Activated T-helper 2 cell treated with anti-CD3 and anti-CD28 coated beads, Interferon-gamma antibody, Interleukin-2, Interleukin-4, amounts not matched to agents 10 μg/mL and 5 μg/mL and 100 μg/mL, durations not matched to agents 14 hours and 24 hours and 36 hours (primary cell): ENCODE results near the gene TOR1B. TPM values are rescaled to one million over a fixed set of nuclear protein-coding genes. Genes with fewer than 3 reads are reported as not detected.
A peak's percentile ranks its signal among the peaks of the same experiment; 100 is the strongest.

Experiments used
- DNase-seq: peaks from one replicate; pipeline ENCODE4 v3.0.0; 2021; ENCODE audit warnings: low spot score
- H3K27ac Mint-ChIP-seq: one replicate; pipeline ENCODE4 v1.8.0; 2021; ENCODE audit warnings: mixed read lengths
- H3K27me3 Mint-ChIP-seq: one replicate; pipeline ENCODE4 v1.8.0; 2021; ENCODE audit warnings: low read depth, mixed read lengths
- H3K36me3 Mint-ChIP-seq: one replicate; pipeline ENCODE4 v1.8.0; 2021; ENCODE audit warnings: low read depth, mixed read lengths
- H3K4me1 Mint-ChIP-seq: one replicate; pipeline ENCODE4 v1.8.0; 2021; ENCODE audit warnings: low read depth, mixed read lengths
- H3K4me3 Mint-ChIP-seq: one replicate; pipeline ENCODE4 v1.8.0; 2021; ENCODE audit warnings: low read depth, mild to moderate bottlenecking, moderate library complexity, mixed read lengths
- H3K9me3 Mint-ChIP-seq: one replicate; pipeline ENCODE4 v1.8.0; 2021; ENCODE audit warnings: mixed read lengths
- intact Hi-C: fragments of 100-400 bp; cut with micrococcal nuclease; formaldehyde crosslinking; loops from one replicate; pipeline ENCODE4 v1.15.1; 2023
- total RNA-seq: library from RNA; stranded (reverse); gene quantifications from 2 replicates; pipeline ENCODE4 v1.2.3, GENCODE V29; 2022

TOR1B gene
- total RNA-seq, 1 donor from 2014 or later: 25.2 TPM

GRCh38 chr9:129840034-129840433 lies 37.0 kb downstream of the TOR1B start:
- H3K27me3 Mint-ChIP-seq: no peaks in the 10 kb centered on the region
- no peak for DNase-seq
- H3K27ac Mint-ChIP-seq: peak overlapping the region; percentile 46
- peaks cover 42% of the 10 kb centered on the region for H3K4me1 Mint-ChIP-seq
- intact Hi-C loops: no loop called here
- H3K36me3 Mint-ChIP-seq: peaks cover 24% of the 10 kb centered on the region
- H3K4me3 Mint-ChIP-seq: no peak overlapping the region
- no peaks in the 10 kb centered on the region for H3K9me3 Mint-ChIP-seq

DNA sequence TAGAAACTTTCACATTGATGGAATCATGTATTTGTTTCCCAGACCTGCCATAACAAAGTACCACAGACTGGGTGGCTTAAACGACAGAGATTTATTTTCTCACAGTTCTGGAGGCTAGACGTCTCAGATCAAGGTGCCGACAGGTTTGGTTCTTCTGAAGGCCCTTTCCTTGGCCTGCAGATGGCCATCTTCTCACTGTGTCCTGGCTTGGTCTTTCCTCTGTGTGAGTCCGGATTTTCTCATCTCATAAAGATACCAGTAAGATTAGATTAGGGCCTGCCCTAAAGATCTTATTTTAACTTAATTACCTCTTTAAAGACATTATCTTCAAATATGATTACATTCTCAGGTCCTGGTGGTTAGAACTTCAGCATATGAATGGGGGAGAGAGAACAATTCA lies 38.1 kb downstream of the TOR1B start:
- intact Hi-C loops: no loop called here
- peak overlapping the region; percentile 30 for H3K27ac Mint-ChIP-seq
- H3K4me3 Mint-ChIP-seq: no peak overlapping the region
- peaks cover 25% of the 10 kb centered on the region for H3K36me3 Mint-ChIP-seq
- H3K4me1 Mint-ChIP-seq: peaks cover 46% of the 10 kb centered on the region
- no peaks in the 10 kb centered on the region for H3K9me3 Mint-ChIP-seq
- no peaks in the 10 kb centered on the region for H3K27me3 Mint-ChIP-seq
- no peak for DNase-seq

DNA sequence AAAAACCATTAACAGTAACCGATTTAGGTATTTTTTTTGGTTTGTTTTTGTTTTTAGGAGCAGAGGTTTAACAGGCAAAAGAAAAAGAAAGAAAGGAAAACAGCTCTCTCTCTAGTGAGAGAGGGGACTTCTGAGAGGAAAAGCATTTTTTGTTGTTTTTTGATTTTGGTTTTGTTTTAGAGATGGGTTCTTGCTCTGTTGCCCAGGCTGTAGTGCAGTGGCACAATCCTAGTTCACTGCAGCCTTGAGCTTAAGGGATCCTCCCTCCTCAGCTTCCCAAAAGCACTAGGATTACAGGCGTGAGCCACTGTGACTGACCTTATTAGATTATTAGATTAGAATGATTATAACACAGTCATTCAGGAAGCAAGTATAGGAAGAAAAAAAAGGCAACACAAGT lies 42.4 kb downstream of the TOR1B start:
- no peaks in the 10 kb centered on the region for H3K27me3 Mint-ChIP-seq
- intact Hi-C loops: no loop called here
- H3K4me1 Mint-ChIP-seq: peaks cover 13% of the 10 kb centered on the region
- DNase-seq: no peak
- H3K9me3 Mint-ChIP-seq: no peaks in the 10 kb centered on the region
- no peak overlapping the region for H3K4me3 Mint-ChIP-seq
- peaks cover 9% of the 10 kb centered on the region for H3K36me3 Mint-ChIP-seq
- H3K27ac Mint-ChIP-seq: peak overlapping the region; percentile 80

DNA sequence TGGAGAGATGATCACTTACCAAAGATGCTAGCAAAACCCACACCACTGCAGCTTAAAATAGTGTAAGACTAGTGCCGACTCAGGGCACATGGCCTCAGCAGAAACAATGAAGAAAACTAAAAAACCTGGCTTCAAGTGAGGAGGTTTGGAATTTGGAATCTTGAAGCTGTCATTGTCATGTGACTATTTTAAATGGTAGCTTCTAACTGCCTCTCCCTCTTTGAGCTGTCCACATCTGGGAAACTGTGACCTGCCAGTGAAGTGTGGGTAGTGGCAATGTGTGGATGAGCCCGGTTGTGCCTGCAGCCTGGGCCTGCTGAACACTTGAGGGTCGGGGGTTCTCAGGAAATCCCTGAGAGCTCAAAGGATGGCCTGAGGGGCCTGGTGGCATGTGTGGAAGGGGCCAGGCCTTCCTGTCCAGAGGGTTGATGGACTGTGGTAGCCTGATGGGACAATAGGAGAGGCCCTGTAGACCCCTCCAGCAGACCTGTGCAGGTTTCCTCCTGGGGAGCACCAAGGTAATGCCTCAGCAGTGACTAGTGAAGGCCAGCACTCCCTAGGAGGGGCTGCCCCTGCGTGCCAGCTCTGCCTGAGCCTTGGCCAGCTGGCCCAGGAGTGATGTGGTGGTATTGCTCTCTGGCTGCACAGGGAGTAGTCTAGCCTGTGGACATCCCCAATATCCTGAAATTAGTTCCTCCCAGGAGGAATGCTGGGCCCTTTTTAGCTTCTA lies 45.9 kb downstream of the TOR1B start:
- intact Hi-C loops: no loop called here
- Mint-ChIP-seq H3K27me3 (no peaks in the 10 kb centered on the region), H3K36me3 (peaks cover 37% of the 10 kb centered on the region), H3K4me3 (no peak overlapping the region), H3K27ac (no peak overlapping the region), H3K9me3 (no peaks in the 10 kb centered on the region), H3K4me1 (peaks cover 17% of the 10 kb centered on the region)
- no peak for DNase-seq

- no peak for DNase-seq
- peaks cover 47% of the 10 kb centered on the region for H3K36me3 Mint-ChIP-seq
- intact Hi-C loops: no loop called here
- H3K27ac Mint-ChIP-seq: no peak overlapping the region
- no peak overlapping the region for H3K4me3 Mint-ChIP-seq
- H3K9me3 Mint-ChIP-seq: no peaks in the 10 kb centered on the region
- peaks cover 25% of the 10 kb centered on the region for H3K4me1 Mint-ChIP-seq
- no peaks in the 10 kb centered on the region for H3K27me3 Mint-ChIP-seq
These were observed 46.9 kb downstream of the TOR1B start for GRCh38 chr9:129849901-129850300.

DNA sequence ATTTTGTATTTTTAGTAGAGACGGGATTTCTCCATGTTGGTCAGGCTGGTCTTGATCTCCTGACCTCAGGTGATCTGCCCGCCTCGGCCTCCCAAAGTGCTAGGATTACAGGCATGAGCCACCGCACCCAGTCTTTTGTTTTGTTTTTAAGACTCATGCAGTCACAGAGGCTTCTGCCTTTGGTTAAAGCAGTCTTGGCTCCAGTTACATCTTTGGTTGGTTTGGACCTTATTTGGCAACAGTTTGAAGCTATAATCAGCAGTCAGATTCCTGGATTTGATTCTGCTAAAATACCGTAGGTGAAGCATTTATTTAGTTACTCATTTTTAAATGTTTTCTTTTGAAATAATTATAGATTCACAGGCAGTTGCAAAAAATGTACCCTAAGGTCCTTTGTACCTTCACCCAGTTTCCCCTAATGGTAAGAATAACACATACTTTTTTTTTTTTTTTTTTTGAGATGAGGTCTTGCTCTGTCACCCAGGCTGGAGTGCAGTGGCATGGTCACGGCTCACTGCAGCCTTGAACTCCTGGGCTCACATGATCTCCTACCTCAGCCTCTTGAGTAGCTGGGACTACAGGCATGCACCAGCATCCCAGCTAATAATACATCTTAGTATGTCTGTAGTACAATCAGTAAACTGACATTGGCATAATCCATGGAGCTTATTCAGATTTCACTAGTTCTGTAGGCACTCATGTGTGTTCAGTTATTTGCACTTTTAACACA lies 48.0 kb downstream of the TOR1B start:
- Mint-ChIP-seq H3K27ac (no peak overlapping the region), H3K4me3 (no peak overlapping the region), H3K9me3 (no peaks in the 10 kb centered on the region), H3K36me3 (peaks cover 55% of the 10 kb centered on the region), H3K4me1 (peaks cover 28% of the 10 kb centered on the region), H3K27me3 (no peaks in the 10 kb centered on the region)
- no peak for DNase-seq
- intact Hi-C loops: no loop called here

- no peak overlapping the region for H3K4me3 Mint-ChIP-seq
- DNase-seq: no peak
- intact Hi-C loops: no loop called here
- H3K27ac Mint-ChIP-seq: no peak overlapping the region
- no peaks in the 10 kb centered on the region for H3K9me3 Mint-ChIP-seq
- no peaks in the 10 kb centered on the region for H3K27me3 Mint-ChIP-seq
- peaks cover 64% of the 10 kb centered on the region for H3K36me3 Mint-ChIP-seq
- H3K4me1 Mint-ChIP-seq: peaks cover 36% of the 10 kb centered on the region
These were observed 48.8 kb downstream of the TOR1B start for GRCh38 chr9:129851821-129852220.

- DNase-seq: no peak
- intact Hi-C loops: no loop called here
- Mint-ChIP-seq H3K27ac (no peak overlapping the region), H3K4me3 (no peak overlapping the region), H3K36me3 (peaks cover 70% of the 10 kb centered on the region), H3K9me3 (no peaks in the 10 kb centered on the region), H3K4me1 (peaks cover 41% of the 10 kb centered on the region), H3K27me3 (no peaks in the 10 kb centered on the region)
These were observed 49.6 kb downstream of the TOR1B start for GRCh38 chr9:129852579-129852978.

DNA sequence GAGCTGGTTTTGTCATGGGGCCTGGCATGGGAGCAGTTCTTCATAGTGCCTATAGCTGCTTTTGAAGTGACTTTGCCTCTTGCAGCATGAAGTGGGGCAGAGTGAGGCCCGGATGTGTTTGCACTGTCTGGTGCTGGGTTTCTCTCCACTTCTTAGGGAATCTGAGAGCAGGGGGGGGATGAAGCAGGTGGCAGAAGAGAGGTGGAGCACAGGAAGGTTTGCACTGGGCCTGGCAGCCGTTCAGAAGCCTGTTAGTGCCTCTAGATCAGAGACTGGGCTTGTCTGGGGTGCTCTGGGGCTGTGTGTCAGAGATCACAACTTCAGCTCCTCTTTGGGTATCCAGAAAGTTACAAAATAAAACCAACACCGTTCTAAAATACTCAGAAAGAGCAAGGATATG lies 50.6 kb downstream of the TOR1B start:
- Mint-ChIP-seq H3K9me3 (no peaks in the 10 kb centered on the region), H3K4me1 (peaks cover 43% of the 10 kb centered on the region), H3K4me3 (no peak overlapping the region), H3K27me3 (no peaks in the 10 kb centered on the region), H3K36me3 (peaks cover 78% of the 10 kb centered on the region), H3K27ac (no peak overlapping the region)
- no peak for DNase-seq
- intact Hi-C loops: no loop called here

DNA sequence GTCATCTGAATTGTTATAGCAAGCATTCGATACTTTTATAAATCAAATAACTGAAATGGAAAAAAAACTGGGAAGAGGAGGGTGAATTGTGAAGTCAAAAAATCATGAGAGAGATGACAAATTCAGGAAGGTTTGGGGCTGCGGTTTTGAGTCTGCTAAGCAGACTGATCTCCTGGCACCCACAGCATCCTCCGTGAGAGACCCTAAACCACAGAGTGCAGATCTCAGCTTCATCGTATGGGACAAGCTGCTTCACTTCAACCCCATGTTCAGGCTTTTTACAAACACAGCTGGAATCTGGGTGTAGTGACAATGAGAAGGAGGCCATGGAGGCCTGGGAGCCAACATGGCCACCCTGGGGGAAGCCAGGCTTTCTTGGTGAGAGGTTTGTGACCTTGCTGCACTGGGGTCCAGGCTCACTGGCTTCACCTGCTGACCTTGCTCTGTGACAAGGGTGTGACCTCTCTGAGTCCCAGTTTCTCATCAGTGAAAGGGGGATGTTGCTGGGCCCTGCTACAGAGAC lies 51.7 kb downstream of the TOR1B start:
- DNase-seq: no peak
- Mint-ChIP-seq H3K36me3 (peaks cover 79% of the 10 kb centered on the region), H3K4me1 (peaks cover 43% of the 10 kb centered on the region), H3K9me3 (no peaks in the 10 kb centered on the region), H3K27me3 (no peaks in the 10 kb centered on the region), H3K27ac (peak overlapping the region; percentile 58), H3K4me3 (no peak overlapping the region)
- intact Hi-C loops: no loop called here

DNA sequence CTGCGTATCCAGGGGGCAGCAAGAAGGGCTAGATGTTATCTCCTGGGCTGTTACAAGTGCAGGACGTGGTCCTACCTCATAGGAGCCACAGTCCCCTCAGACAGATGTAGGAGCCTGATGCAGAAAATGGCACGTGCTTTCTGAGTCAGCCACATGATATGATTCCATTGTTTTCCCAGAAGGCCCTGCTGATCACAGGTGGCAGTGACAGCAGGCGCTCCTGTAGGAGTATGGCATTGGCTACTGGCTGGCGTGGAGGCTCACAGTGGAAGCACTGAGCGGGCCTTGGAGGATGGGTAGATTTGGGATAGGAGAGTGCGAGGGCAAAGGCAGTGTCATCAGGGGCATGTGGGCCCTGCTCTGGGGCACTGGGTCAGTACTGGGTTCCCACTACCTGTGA lies 54.2 kb downstream of the TOR1B start:
- no peak overlapping the region for H3K4me3 Mint-ChIP-seq
- no peaks in the 10 kb centered on the region for H3K9me3 Mint-ChIP-seq
- H3K4me1 Mint-ChIP-seq: peaks cover 60% of the 10 kb centered on the region
- DNase-seq: no peak
- H3K27ac Mint-ChIP-seq: peak overlapping the region; percentile 36
- intact Hi-C loops: no loop called here
- H3K36me3 Mint-ChIP-seq: peaks cover 75% of the 10 kb centered on the region
- H3K27me3 Mint-ChIP-seq: no peaks in the 10 kb centered on the region

DNA sequence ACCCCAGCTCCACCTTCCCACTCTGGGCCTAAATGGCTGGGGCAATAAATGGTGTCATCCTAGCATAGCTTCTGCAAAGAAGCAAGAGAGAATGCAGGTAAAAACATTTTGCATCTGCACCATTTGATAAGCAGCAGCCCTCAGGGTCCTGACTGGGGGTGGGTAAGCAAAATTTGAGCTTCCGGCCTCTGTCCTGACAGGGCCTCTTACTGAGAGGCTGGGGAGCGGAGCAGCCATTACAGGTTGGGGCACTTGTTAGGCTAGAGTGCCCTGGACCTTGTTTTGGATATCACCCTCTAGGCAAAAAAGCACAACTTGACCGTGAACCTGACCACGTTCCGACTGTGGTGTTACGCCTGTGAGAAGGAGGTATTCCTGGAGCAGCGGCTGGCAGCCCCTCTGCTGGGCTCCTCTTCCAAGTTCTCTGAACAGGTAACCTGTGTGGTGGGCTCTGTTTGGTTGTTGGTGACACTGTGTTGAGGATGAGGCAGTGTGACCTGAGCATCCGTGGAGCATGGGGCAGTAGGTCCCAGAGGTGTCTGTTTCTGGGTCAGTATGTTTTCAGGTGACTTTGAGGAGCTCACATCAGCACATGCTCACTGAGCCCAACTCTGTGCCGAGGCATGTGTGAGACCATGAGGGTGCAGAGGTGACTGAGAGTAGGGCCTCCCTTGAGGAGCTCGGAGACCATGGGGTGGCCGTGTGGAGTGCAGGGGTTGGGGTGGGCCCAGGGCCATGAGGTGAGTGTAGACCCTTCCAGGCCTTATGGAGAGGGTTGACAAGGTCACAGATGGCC lies 55.4 kb downstream of the TOR1B start:
- Mint-ChIP-seq H3K27me3 (no peaks in the 10 kb centered on the region), H3K27ac (peak overlapping the region; percentile 22), H3K9me3 (no peaks in the 10 kb centered on the region), H3K4me1 (peaks cover 64% of the 10 kb centered on the region), H3K36me3 (peaks cover 71% of the 10 kb centered on the region), H3K4me3 (no peak overlapping the region)
- DNase-seq: no peak
- intact Hi-C loops: no loop called here
